HepG2 (cell line): Measurements from ENCODE around the gene STX1B. TPM values are rescaled to one million over a fixed set of nuclear protein-coding genes. Genes with fewer than 3 reads are reported as not detected.

Experiments used
- CHCHD3 ChIP-seq: sonication (generic); formaldehyde crosslinking; IDR thresholded peaks from 2 replicates; pipeline ENCODE4 v1.8.0; 2022; ENCODE audit warnings: mild to moderate bottlenecking, missing genetic modification reagents, moderate library complexity
- KAT7 ChIP-seq: IDR thresholded peaks from 2 replicates; pipeline ENCODE4 v1.6.1; 2018; ENCODE audit warnings: borderline replicate concordance, missing compliant biosample characterization
- KLF15 ChIP-seq: sonication (generic); formaldehyde crosslinking; IDR thresholded peaks from 2 replicates; pipeline ENCODE4 v1.8.1; 2023; ENCODE audit warnings: borderline replicate concordance, mild to moderate bottlenecking, inconsistent platforms, missing genetic modification reagents, mixed read lengths
- NONO ChIP-seq, 2 experiments: fragments of 450-650 bp in 1 of 2; sonication (generic) in 1 of 2; formaldehyde crosslinking in 1 of 2; IDR thresholded peaks in 1 of 2; conservative IDR thresholded peaks in 1 of 2; 2 replicates each; pipeline versions ENCODE4 v1.6.1 to v1.8.0; 2017 to 2022; ENCODE audit warnings: mild to moderate bottlenecking in 1 of 2, missing genetic modification reagents in 1 of 2, moderate library complexity in 1 of 2
- SNAI1 ChIP-seq: sonication (generic); formaldehyde crosslinking; IDR thresholded peaks from 2 replicates; pipeline ENCODE4 v1.5.0; 2020; ENCODE audit warnings: mild to moderate bottlenecking, missing genetic modification reagents, borderline replicate concordance
- XRCC5 ChIP-seq: fragments of 200-400 bp; formaldehyde crosslinking; optimal IDR thresholded peaks from 2 replicates; pipeline ENCODE3; 2017; ENCODE audit warnings: mild to moderate bottlenecking, low read length
- ZNF44 ChIP-seq: sonication (generic); formaldehyde crosslinking; IDR thresholded peaks from 2 replicates; pipeline ENCODE4 v1.5.1; 2020; ENCODE audit warnings: mild to moderate bottlenecking, missing genetic modification reagents
- polyA plus RNA-seq, 8 experiments: library from polyadenylated mRNA; depleted of rRNA in 3 of 8; stranded (reverse) in 7 of 8; unstranded in 1 of 8; fragments of >200 nt; fragmentation: Illumina TruSeq in 4 of 8; extraction: Trizol in 4 of 8; gene quantifications; 2 replicates each; pipeline versions ENCODE4 v1.2.1 to v1.2.3, GENCODE V29; 2011 to 2016; ENCODE audit warnings: low read depth in 4 of 8, missing spikeins in 1 of 8, mixed read lengths in 1 of 8; ENCODE audit not compliant: insufficient read depth in 1 of 8
- total RNA-seq, 5 experiments: library from RNA; depleted of rRNA; stranded (reverse); fragments of >200 nt; fragmentation: Illumina TruSeq; extraction: Trizol; gene quantifications; 2 replicates each; pipeline ENCODE4 v1.2.3, GENCODE V29; 2016; ENCODE audit warnings: low read depth in 1 of 5
- TF ChIP-seq, protein P1 (sequence below): sonication (generic); formaldehyde crosslinking; IDR thresholded peaks from 2 replicates; pipeline ENCODE4 v1.5.0; 2020; ENCODE audit warnings: missing genetic modification reagents
- TF ChIP-seq, protein P2 (sequence below): sonication (generic); formaldehyde crosslinking; IDR thresholded peaks from 2 replicates; pipeline ENCODE4 v1.5.1; 2020; ENCODE audit warnings: missing genetic modification reagents, mild to moderate bottlenecking, borderline replicate concordance
- TF ChIP-seq, protein P3 (sequence below): sonication (generic); formaldehyde crosslinking; IDR thresholded peaks from 2 replicates; pipeline ENCODE4 v1.9.0; 2022; ENCODE audit warnings: missing genetic modification reagents, mild to moderate bottlenecking, borderline replicate concordance
- TF ChIP-seq, protein P4 (sequence below): sonication (generic); formaldehyde crosslinking; IDR thresholded peaks from 2 replicates; pipeline ENCODE4 v1.4.0; 2020; ENCODE audit warnings: missing genetic modification reagents, borderline replicate concordance
- TF ChIP-seq, protein P5 (sequence below): sonication (generic); formaldehyde crosslinking; IDR thresholded peaks from 2 replicates; pipeline ENCODE4 v1.8.1; 2023; ENCODE audit warnings: mild to moderate bottlenecking, missing genetic modification reagents
- TF ChIP-seq, protein P6 (sequence below): sonication (generic); formaldehyde crosslinking; IDR thresholded peaks from 2 replicates; pipeline ENCODE4 v1.9.0; 2021; ENCODE audit warnings: missing genetic modification reagents, mild to moderate bottlenecking, borderline replicate concordance

STX1B gene
- total and polyA plus RNA-seq, 2 of the 13 experiments (the other 11 are each of a cell fraction or from before 2014, with no cell fraction given), result 2.1 to 3.0 TPM

DNA sequence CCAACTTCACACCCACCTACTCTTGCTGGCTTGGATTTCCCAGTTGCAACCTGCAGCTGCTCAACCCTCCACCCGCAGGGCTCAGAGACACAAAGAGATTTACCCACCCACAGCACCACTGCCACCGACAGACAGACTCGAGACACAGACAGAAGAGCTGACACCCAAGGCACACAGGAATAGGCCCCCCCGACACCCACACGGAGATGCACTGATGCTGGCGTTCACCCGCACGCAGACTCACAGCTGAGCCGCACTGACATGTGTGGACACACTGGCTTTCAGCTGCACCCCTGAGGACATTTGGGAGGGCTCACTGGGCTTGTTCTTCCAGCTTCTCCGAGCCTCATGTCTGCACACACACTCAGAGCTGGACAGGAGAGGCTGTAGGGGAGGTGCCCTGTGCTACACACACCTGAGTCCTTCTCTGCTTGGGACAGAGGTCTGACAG is 8.2 kb downstream of the STX1B start (continued):
- TF ChIP-seq, protein P1, sequence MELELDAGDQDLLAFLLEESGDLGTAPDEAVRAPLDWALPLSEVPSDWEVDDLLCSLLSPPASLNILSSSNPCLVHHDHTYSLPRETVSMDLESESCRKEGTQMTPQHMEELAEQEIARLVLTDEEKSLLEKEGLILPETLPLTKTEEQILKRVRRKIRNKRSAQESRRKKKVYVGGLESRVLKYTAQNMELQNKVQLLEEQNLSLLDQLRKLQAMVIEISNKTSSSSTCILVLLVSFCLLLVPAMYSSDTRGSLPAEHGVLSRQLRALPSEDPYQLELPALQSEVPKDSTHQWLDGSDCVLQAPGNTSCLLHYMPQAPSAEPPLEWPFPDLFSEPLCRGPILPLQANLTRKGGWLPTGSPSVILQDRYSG (CRISPR knock-in tag), result no peak
- no peak for TF ChIP-seq XRCC5
- no peak for TF ChIP-seq KAT7
- no peak for TF ChIP-seq KLF15
- TF ChIP-seq, protein P2, sequence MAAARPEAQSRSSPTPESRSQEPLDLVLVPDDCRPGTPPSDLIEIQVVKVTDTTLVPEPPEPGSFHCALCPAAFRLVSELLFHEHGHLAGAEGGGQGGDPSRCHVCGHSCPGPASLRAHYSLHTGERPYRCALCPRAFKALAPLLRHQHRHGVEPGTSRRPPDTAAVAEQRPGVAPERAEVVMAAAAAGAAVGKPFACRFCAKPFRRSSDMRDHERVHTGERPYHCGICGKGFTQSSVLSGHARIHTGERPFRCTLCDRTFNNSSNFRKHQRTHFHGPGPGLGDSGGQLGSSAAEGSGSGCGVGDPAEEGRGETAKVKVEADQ (CRISPR knock-in tag), result no peak
- TF ChIP-seq, protein P3, sequence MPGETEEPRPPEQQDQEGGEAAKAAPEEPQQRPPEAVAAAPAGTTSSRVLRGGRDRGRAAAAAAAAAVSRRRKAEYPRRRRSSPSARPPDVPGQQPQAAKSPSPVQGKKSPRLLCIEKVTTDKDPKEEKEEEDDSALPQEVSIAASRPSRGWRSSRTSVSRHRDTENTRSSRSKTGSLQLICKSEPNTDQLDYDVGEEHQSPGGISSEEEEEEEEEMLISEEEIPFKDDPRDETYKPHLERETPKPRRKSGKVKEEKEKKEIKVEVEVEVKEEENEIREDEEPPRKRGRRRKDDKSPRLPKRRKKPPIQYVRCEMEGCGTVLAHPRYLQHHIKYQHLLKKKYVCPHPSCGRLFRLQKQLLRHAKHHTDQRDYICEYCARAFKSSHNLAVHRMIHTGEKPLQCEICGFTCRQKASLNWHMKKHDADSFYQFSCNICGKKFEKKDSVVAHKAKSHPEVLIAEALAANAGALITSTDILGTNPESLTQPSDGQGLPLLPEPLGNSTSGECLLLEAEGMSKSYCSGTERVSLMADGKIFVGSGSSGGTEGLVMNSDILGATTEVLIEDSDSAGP (CRISPR knock-in tag), result no peak
- TF ChIP-seq NONO (IDR thresholded peaks at IDR 0.05), result no peak
- TF ChIP-seq NONO (CRISPR knock-in tag; conservative IDR thresholded peaks at IDR 0.05), result no peak
- TF ChIP-seq CHCHD3 (CRISPR knock-in tag), result 0 out of 2 replicates have a peak, but pooled peaks have one; percentile 41
- TF ChIP-seq ZNF44 (CRISPR knock-in tag), result no peak
- TF ChIP-seq, protein P4, sequence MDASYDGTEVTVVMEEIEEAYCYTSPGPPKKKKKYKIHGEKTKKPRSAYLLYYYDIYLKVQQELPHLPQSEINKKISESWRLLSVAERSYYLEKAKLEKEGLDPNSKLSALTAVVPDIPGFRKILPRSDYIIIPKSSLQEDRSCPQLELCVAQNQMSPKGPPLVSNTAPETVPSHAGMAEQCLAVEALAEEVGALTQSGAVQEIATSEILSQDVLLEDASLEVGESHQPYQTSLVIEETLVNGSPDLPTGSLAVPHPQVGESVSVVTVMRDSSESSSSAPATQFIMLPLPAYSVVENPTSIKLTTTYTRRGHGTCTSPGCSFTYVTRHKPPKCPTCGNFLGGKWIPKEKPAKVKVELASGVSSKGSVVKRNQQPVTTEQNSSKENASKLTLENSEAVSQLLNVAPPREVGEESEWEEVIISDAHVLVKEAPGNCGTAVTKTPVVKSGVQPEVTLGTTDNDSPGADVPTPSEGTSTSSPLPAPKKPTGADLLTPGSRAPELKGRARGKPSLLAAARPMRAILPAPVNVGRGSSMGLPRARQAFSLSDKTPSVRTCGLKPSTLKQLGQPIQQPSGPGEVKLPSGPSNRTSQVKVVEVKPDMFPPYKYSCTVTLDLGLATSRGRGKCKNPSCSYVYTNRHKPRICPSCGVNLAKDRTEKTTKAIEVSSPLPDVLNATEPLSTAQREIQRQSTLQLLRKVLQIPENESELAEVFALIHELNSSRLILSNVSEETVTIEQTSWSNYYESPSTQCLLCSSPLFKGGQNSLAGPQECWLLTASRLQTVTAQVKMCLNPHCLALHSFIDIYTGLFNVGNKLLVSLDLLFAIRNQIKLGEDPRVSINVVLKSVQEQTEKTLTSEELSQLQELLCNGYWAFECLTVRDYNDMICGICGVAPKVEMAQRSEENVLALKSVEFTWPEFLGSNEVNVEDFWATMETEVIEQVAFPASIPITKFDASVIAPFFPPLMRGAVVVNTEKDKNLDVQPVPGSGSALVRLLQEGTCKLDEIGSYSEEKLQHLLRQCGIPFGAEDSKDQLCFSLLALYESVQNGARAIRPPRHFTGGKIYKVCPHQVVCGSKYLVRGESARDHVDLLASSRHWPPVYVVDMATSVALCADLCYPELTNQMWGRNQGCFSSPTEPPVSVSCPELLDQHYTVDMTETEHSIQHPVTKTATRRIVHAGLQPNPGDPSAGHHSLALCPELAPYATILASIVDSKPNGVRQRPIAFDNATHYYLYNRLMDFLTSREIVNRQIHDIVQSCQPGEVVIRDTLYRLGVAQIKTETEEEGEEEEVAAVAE, result no peak
- TF ChIP-seq SNAI1 (CRISPR knock-in tag), result no peak
- TF ChIP-seq, protein P5, sequence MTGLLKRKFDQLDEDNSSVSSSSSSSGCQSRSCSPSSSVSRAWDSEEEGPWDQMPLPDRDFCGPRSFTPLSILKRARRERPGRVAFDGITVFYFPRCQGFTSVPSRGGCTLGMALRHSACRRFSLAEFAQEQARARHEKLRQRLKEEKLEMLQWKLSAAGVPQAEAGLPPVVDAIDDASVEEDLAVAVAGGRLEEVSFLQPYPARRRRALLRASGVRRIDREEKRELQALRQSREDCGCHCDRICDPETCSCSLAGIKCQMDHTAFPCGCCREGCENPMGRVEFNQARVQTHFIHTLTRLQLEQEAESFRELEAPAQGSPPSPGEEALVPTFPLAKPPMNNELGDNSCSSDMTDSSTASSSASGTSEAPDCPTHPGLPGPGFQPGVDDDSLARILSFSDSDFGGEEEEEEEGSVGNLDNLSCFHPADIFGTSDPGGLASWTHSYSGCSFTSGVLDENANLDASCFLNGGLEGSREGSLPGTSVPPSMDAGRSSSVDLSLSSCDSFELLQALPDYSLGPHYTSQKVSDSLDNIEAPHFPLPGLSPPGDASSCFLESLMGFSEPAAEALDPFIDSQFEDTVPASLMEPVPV (CRISPR knock-in tag), result no peak
- TF ChIP-seq, protein P6, sequence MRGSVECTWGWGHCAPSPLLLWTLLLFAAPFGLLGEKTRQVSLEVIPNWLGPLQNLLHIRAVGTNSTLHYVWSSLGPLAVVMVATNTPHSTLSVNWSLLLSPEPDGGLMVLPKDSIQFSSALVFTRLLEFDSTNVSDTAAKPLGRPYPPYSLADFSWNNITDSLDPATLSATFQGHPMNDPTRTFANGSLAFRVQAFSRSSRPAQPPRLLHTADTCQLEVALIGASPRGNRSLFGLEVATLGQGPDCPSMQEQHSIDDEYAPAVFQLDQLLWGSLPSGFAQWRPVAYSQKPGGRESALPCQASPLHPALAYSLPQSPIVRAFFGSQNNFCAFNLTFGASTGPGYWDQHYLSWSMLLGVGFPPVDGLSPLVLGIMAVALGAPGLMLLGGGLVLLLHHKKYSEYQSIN (CRISPR knock-in tag), result no peak
